Measurements from ENCODE around the gene DGKI. TPM values are rescaled to one million over a fixed set of nuclear protein-coding genes. Genes with fewer than 3 reads are reported as not detected.

DGKI gene
- polyA plus RNA-seq, 4 donors = 0.35 to 0.54 TPM; not detected in 2

DNA sequence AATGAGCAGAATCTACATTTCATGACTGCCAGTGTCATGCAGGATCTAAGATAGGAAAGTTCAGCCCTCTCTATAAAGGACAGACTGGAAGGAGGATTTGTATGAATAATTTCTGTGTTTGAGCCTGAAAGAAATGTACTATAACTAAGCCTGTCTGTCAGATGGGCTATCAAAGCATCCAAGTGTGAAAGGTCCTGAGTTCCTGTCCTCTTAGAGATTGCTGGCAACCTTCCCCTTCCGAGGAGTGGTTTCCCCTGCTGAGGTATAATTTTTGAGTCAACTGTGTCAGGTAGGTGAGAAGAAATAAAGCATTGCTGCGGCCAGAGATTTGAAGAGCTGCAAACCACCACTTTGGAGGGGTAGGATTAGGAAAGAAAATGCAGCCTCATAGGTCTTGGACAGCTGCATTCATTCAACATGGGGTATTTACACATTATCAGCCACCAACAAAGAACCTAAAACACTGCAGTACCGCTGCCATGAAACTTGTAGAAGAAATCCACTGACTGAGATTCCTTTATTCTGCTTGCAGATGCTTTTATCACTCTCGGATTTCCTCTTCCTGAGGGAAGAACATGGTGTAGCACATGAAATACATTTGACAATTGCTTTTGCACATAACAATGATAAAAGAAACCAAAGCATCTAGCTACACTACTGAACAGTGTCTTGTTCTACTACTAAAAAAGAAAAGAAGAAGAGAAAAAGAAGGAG, 189.1 kb downstream of the DGKI start:
- H3K4me3 ChIP-seq (ENCODE audit: low read depth in 1 of 3, low read length in 3 of 3) = no peak overlapping the region
- DNase-seq (no peak), FAIRE-seq (no peak)
- no peaks in the 10 kb centered on the region for H3K4me1 ChIP-seq (ENCODE audit: control insufficient read depth in 3 of 3, insufficient read depth in 2 of 3, low read depth in 1 of 3, low read length in 2 of 3)
- WGBS, 3 donors = 72 to 86% (median 82%) methylated on average over 4 of the region's 4 CpGs
- no peak overlapping the region for H3K27ac ChIP-seq (ENCODE audit: low read depth in 1 of 3, low read length in 2 of 3)
- H3K36me3 ChIP-seq (ENCODE audit: control insufficient read depth in 3 of 3, insufficient read depth in 2 of 3, low read depth in 1 of 3, low read length in 3 of 3) = no peaks in the 10 kb centered on the region
- peaks cover 0 to 9% (median 5%) of the 10 kb centered on the region in 3 donors for H3K27me3 ChIP-seq (ENCODE audit: control insufficient read depth in 3 of 3, insufficient read depth in 3 of 3, low read length in 3 of 3)
- no peaks in the 10 kb centered on the region for H3K9me3 ChIP-seq (ENCODE audit: control insufficient read depth in 2 of 2, insufficient read depth in 1 of 2, low read depth in 1 of 2, low read length in 1 of 2)

DNA sequence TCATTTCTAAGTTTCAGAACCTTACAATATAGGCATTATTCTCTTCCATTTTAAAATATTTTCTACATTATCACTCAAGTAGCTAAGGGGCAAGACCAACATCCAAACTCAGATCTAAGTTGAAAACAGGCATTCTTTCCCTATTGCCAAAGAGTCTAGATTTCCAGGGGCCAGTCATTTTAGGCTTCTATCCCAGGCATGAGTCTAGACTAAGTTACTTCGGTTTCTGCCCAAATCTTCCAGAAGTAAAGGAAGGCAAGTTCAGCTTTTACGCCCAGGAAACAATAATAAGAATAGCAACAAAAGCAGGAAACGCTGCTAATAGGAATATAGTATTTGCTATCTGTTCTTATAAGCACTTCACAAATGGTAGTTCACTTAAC, 189.9 kb downstream of the DGKI start:
- no peak overlapping the region for H3K27ac ChIP-seq (ENCODE audit: low read depth in 1 of 3, low read length in 2 of 3)
- 79 to 86% (median 85%) methylated on average over 3 of the region's 3 CpGs for WGBS, 3 donors
- H3K4me3 ChIP-seq (ENCODE audit: low read depth in 1 of 3, low read length in 3 of 3) = no peak overlapping the region
- DNase-seq (no peak), FAIRE-seq (no peak)
- no peaks in the 10 kb centered on the region for H3K4me1 ChIP-seq (ENCODE audit: control insufficient read depth in 3 of 3, insufficient read depth in 2 of 3, low read depth in 1 of 3, low read length in 2 of 3)
- H3K9me3 ChIP-seq (ENCODE audit: control insufficient read depth in 2 of 2, insufficient read depth in 1 of 2, low read depth in 1 of 2, low read length in 1 of 2) = no peaks in the 10 kb centered on the region
- H3K36me3 ChIP-seq (ENCODE audit: control insufficient read depth in 3 of 3, insufficient read depth in 2 of 3, low read depth in 1 of 3, low read length in 3 of 3) = no peaks in the 10 kb centered on the region
- H3K27me3 ChIP-seq (ENCODE audit: control insufficient read depth in 3 of 3, insufficient read depth in 3 of 3, low read length in 3 of 3) = peaks cover 0 to 9% (median 3%) of the 10 kb centered on the region in 3 donors

DNA sequence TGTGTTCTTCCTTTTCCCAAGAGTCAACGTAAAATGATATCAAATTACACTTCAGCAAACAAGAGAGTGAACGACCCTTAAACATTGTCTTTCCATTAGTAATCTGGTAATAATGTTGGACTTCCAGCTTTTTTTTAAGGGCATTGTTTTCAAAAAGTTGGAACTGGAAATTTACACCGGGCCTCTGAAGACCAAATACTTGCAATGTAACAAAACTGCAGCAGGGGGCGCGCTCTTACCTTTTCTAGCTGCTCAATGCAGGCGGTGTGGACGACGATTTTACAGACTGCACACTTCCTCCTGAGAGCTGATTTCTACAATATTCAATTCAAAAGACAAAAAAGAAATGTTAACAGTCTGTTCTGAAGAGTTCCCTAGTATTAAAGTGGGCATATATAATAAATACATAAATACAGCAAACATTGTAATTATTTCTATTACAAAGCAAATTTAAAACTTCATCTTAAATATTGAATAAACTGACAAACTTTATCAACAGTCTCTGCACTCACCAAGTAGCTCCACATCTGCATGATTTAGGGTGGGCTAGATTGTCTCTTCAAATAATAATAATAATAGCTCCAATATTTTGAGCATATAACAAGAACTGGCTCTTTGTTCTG, 190.4 kb downstream of the DGKI start:
- no peak for FAIRE-seq
- Histone ChIP-seq H3K9me3 (ENCODE audit: control insufficient read depth in 2 of 2, insufficient read depth in 1 of 2, low read depth in 1 of 2, low read length in 1 of 2) (no peaks in the 10 kb centered on the region), H3K27ac (ENCODE audit: low read depth in 1 of 3, low read length in 2 of 3) (no peak overlapping the region), H3K4me3 (ENCODE audit: low read depth in 1 of 3, low read length in 3 of 3) (no peak overlapping the region), H3K27me3 (ENCODE audit: control insufficient read depth in 3 of 3, insufficient read depth in 3 of 3, low read length in 3 of 3) (peaks cover 0 to 9% (median 3%) of the 10 kb centered on the region in 3 donors), H3K36me3 (ENCODE audit: control insufficient read depth in 3 of 3, insufficient read depth in 2 of 3, low read depth in 1 of 3, low read length in 3 of 3) (no peaks in the 10 kb centered on the region), H3K4me1 (ENCODE audit: control insufficient read depth in 3 of 3, insufficient read depth in 2 of 3, low read depth in 1 of 3, low read length in 2 of 3) (no peaks in the 10 kb centered on the region)
- WGBS, 3 donors = 2 to 7% (median 5%) methylated on average over 8 of the region's 8 CpGs
- peak; percentile 65 to 74 for DNase-seq

DNA sequence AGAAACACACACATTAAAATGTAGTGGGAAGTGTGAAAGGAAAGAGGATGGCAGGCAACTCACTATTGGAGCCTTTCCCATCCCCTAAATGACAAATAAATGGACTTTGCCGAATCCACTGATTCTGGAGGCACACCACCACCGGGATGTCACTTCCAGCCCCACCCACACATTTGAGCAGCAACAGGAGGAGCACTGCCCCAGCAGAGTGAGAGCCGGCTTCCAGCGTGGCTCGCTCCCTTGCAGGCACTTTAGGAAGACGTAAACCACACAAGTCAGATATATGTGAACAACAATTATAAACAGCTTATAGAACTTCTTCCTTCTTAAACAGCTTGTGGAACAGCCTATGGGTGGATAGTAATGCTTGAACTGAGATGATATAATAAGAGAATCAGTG, 191.0 kb downstream of the DGKI start:
- Histone ChIP-seq H3K4me1 (ENCODE audit: control insufficient read depth in 3 of 3, insufficient read depth in 2 of 3, low read depth in 1 of 3, low read length in 2 of 3) (no peaks in the 10 kb centered on the region), H3K27ac (ENCODE audit: low read depth in 1 of 3, low read length in 2 of 3) (no peak overlapping the region), H3K4me3 (ENCODE audit: low read depth in 1 of 3, low read length in 3 of 3) (no peak overlapping the region), H3K9me3 (ENCODE audit: control insufficient read depth in 2 of 2, insufficient read depth in 1 of 2, low read depth in 1 of 2, low read length in 1 of 2) (no peaks in the 10 kb centered on the region), H3K36me3 (ENCODE audit: control insufficient read depth in 3 of 3, insufficient read depth in 2 of 3, low read depth in 1 of 3, low read length in 3 of 3) (no peaks in the 10 kb centered on the region), H3K27me3 (ENCODE audit: control insufficient read depth in 3 of 3, insufficient read depth in 3 of 3, low read length in 3 of 3) (peaks cover 0 to 9% (median 3%) of the 10 kb centered on the region in 3 donors)
- 63 to 81% (median 77%) methylated on average over 6 of the region's 6 CpGs for WGBS, 3 donors
- FAIRE-seq (no peak), DNase-seq (no peak)

DNA sequence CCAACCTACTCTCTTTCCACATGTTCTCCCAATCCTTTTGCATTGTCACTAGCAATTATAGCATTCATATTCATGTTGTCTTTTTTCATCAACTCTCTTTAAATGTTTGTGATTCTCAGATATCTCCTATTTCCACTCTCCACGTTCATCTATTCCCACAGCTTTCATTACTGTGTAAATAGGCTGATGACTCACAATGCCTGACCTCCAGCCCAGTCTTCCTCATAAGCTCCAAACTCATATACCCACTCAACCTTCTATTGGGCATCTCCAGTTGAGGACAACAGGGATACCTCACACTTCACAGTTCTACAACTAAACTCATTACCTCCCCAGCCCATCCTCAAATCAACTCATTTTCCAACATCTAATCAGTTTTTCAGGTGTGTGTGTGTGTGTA, 194.1 kb downstream of the DGKI start:
- FAIRE-seq (no peak), DNase-seq (no peak)
- Histone ChIP-seq H3K4me3 (ENCODE audit: low read depth in 1 of 3, low read length in 3 of 3) (no peak overlapping the region), H3K4me1 (ENCODE audit: control insufficient read depth in 3 of 3, insufficient read depth in 2 of 3, low read depth in 1 of 3, low read length in 2 of 3) (no peaks in the 10 kb centered on the region), H3K27me3 (ENCODE audit: control insufficient read depth in 3 of 3, insufficient read depth in 3 of 3, low read length in 3 of 3) (peaks cover 0 to 5% (median 3%) of the 10 kb centered on the region in 3 donors), H3K36me3 (ENCODE audit: control insufficient read depth in 3 of 3, insufficient read depth in 2 of 3, low read depth in 1 of 3, low read length in 3 of 3) (no peaks in the 10 kb centered on the region), H3K9me3 (ENCODE audit: control insufficient read depth in 2 of 2, insufficient read depth in 1 of 2, low read depth in 1 of 2, low read length in 1 of 2) (no peaks in the 10 kb centered on the region), H3K27ac (ENCODE audit: low read depth in 1 of 3, low read length in 2 of 3) (no peak overlapping the region)
- 15 to 34% (median 17%) methylated on average over 1 of the region's 1 CpG for WGBS, 3 donors

DNA sequence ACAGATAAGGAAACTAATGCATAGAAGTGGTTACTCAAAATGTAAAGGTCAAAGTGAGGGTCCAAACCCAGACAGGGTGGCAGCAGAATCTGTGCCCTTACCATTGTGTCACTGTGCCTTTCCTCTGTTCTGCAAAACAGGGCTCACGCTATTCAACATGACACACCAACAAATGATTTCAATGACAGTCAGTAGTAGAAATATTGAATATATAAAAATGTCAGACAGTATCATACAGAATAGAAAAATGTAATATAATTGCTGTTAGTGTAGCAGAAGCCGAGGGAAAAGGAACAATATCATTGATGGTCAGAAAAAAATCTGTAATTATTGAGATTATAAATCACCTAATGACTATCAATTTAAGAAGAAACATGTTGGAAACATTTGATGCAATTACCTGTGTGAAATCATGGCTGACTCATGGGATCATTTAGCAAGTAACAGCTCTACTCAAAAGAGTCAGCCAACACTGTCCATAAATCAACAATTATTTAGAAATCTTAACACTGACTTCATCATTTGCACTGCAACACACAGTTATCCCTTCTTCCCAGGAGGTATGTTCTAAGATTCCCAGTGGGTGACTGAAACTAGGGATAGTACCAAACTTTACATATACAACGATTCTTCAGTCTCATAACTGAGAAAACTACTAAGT, 198.7 kb downstream of the DGKI start:
- FAIRE-seq (no peak), DNase-seq (no peak)
- Histone ChIP-seq H3K36me3 (ENCODE audit: control insufficient read depth in 3 of 3, insufficient read depth in 2 of 3, low read depth in 1 of 3, low read length in 3 of 3) (no peaks in the 10 kb centered on the region), H3K27ac (ENCODE audit: low read depth in 1 of 3, low read length in 2 of 3) (no peak overlapping the region), H3K27me3 (ENCODE audit: control insufficient read depth in 3 of 3, insufficient read depth in 3 of 3, low read length in 3 of 3) (peaks cover 0 to 3% (median 0%) of the 10 kb centered on the region in 3 donors), H3K9me3 (ENCODE audit: control insufficient read depth in 2 of 2, insufficient read depth in 1 of 2, low read depth in 1 of 2, low read length in 1 of 2) (no peaks in the 10 kb centered on the region), H3K4me1 (ENCODE audit: control insufficient read depth in 3 of 3, insufficient read depth in 2 of 3, low read depth in 1 of 3, low read length in 2 of 3) (no peaks in the 10 kb centered on the region), H3K4me3 (ENCODE audit: low read depth in 1 of 3, low read length in 3 of 3) (no peak overlapping the region)
- 75 to 86% (median 85%) methylated on average over 3 of the region's 3 CpGs for WGBS, 3 donors

DNA sequence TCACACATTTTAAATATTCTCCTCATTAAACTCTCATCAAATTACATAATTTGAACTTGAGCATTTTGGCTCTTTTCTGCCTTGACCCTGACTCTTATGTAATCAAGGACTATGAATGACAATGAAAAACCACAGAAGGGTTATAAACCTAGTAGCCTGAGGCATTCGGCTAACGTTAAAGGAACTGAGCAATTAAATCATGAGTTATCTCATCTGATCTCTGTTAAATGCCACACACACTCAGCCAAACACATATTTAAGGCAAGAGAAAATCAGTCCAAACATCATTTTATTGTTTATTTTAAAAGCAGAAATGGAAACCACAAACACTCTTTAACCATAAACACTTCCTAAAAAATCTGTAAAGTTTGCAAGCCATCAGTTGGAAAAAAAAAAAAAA, 204.3 kb downstream of the DGKI start:
- no peak overlapping the region for H3K4me3 ChIP-seq (ENCODE audit: low read depth in 1 of 3, low read length in 3 of 3)
- WGBS, 3 donors = 18 to 46% (median 29%) methylated on average over 2 of the region's 2 CpGs
- no peaks in the 10 kb centered on the region for H3K4me1 ChIP-seq (ENCODE audit: control insufficient read depth in 3 of 3, insufficient read depth in 2 of 3, low read depth in 1 of 3, low read length in 2 of 3)
- H3K27ac ChIP-seq (ENCODE audit: low read depth in 1 of 3, low read length in 2 of 3) = no peak overlapping the region
- no peaks in the 10 kb centered on the region for H3K27me3 ChIP-seq (ENCODE audit: control insufficient read depth in 3 of 3, insufficient read depth in 3 of 3, low read length in 3 of 3)
- H3K9me3 ChIP-seq (ENCODE audit: control insufficient read depth in 2 of 2, insufficient read depth in 1 of 2, low read depth in 1 of 2, low read length in 1 of 2) = no peaks in the 10 kb centered on the region
- no peaks in the 10 kb centered on the region for H3K36me3 ChIP-seq (ENCODE audit: control insufficient read depth in 3 of 3, insufficient read depth in 2 of 3, low read depth in 1 of 3, low read length in 3 of 3)
- DNase-seq (no peak), FAIRE-seq (no peak)

DNA sequence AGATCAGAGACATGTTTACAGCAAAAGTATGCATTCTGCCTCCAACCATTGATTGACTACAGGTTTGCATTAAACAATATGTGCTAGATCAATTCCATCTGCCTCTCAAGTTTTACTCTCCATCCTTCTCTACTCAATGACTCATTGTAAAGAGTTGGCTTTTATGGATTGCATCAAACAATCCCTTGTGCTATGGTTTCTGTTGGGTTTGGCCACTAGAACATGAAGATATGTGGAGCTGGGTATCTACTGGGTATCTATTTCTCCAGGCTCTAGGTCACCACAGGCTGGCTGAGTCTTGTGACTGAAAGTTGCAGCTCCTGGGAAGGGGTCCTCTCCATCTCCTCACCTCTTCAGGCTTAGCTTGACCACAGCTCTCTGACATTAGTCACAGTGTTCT, 204.7 kb downstream of the DGKI start:
- no peaks in the 10 kb centered on the region for H3K9me3 ChIP-seq (ENCODE audit: control insufficient read depth in 2 of 2, insufficient read depth in 1 of 2, low read depth in 1 of 2, low read length in 1 of 2)
- H3K4me1 ChIP-seq (ENCODE audit: control insufficient read depth in 3 of 3, insufficient read depth in 2 of 3, low read depth in 1 of 3, low read length in 2 of 3) = no peaks in the 10 kb centered on the region
- no peak overlapping the region for H3K4me3 ChIP-seq (ENCODE audit: low read depth in 1 of 3, low read length in 3 of 3)
- FAIRE-seq (no peak), DNase-seq (no peak)
- no peaks in the 10 kb centered on the region for H3K36me3 ChIP-seq (ENCODE audit: control insufficient read depth in 3 of 3, insufficient read depth in 2 of 3, low read depth in 1 of 3, low read length in 3 of 3)
- no peak overlapping the region for H3K27ac ChIP-seq (ENCODE audit: low read depth in 1 of 3, low read length in 2 of 3)
- H3K27me3 ChIP-seq (ENCODE audit: control insufficient read depth in 3 of 3, insufficient read depth in 3 of 3, low read length in 3 of 3) = no peaks in the 10 kb centered on the region
